Measurements from ENCODE around the gene MAPK8IP1. TPM values are rescaled to one million over a fixed set of nuclear protein-coding genes. Genes with fewer than 3 reads are reported as not detected.

MAPK8IP1 gene
- total and polyA plus RNA-seq, 12 donors, result 2.6 to 8.0 (median 6.5) TPM

- H3K9me3 ChIP-seq, result no peaks in the 10 kb centered on the region
- no peak overlapping the region for H3K27ac ChIP-seq
- no peak for TF ChIP-seq CTCF (IDR thresholded peaks at IDR 0.05)
- intact Hi-C loops (cut with DNase I), result no loop called here
- no peak overlapping the region for H3K4me3 ChIP-seq
- DNase-seq (no peak), ATAC-seq (no peak)
- WGBS, 2 donors, result 89 to 90% methylated on average over 12 of the region's 12 CpGs
- peaks cover 2 to 38% (median 24%) of the 10 kb centered on the region in 9 donors for H3K4me1 ChIP-seq
- peaks cover 0 to 33% (median 26%) of the 10 kb centered on the region in 7 donors for H3K27me3 ChIP-seq
- peaks cover 0 to 9% (median 0%) of the 10 kb centered on the region in 9 donors for H3K36me3 ChIP-seq
Observed at GRCh38 chr11:45926536-45927331, 41.3 kb downstream of the MAPK8IP1 start.

GRCh38 chr11:45927332-45927683 is 41.9 kb downstream of the MAPK8IP1 start:
- no peak for ATAC-seq
- Histone ChIP-seq H3K4me3 (no peak overlapping the region), H3K36me3 (peaks cover 0 to 15% (median 0%) of the 10 kb centered on the region in 9 donors), H3K4me1 (peaks cover under 1 to 33% (median 19%) of the 10 kb centered on the region in 9 donors), H3K9me3 (no peaks in the 10 kb centered on the region), H3K27ac (no peak overlapping the region), H3K27me3 (peaks cover 0 to 27% (median 21%) of the 10 kb centered on the region in 7 donors)
- 70 to 73% methylated on average over 15 of the region's 15 CpGs for WGBS, 2 donors
- DNase-seq, result no peak
- no peak for TF ChIP-seq CTCF (IDR thresholded peaks at IDR 0.05)
- intact Hi-C loops (cut with DNase I), result no loop called here

GRCh38 chr11:45927684-45928413 is 42.4 kb downstream of the MAPK8IP1 start:
- TF ChIP-seq CTCF (IDR thresholded peaks at IDR 0.05), result no peak
- Histone ChIP-seq H3K4me1 (peaks cover 0 to 28% (median 17%) of the 10 kb centered on the region in 9 donors), H3K4me3 (no peak overlapping the region), H3K36me3 (peaks cover 0 to 21% (median 0%) of the 10 kb centered on the region in 9 donors), H3K9me3 (no peaks in the 10 kb centered on the region), H3K27me3 (peaks cover 0 to 22% (median 15%) of the 10 kb centered on the region in 7 donors), H3K27ac (no peak overlapping the region)
- ATAC-seq (no peak), DNase-seq (no peak)
- intact Hi-C loops (cut with DNase I), result no loop called here
- WGBS, 2 donors, result 95 to 97% methylated on average over 27 of the region's 27 CpGs

- no peak overlapping the region for H3K4me3 ChIP-seq
- intact Hi-C loops (cut with DNase I), result no loop called here
- no peak for DNase-seq
- H3K9me3 ChIP-seq, result no peaks in the 10 kb centered on the region
- no peak for ATAC-seq
- WGBS, 2 donors, result 77 to 79% methylated on average over 13 of the region's 13 CpGs
- H3K27ac ChIP-seq, result no peak overlapping the region
- TF ChIP-seq CTCF (IDR thresholded peaks at IDR 0.05), result no peak
- H3K27me3 ChIP-seq, result peaks cover 0 to 15% (median 8%) of the 10 kb centered on the region in 7 donors
- H3K4me1 ChIP-seq, result peaks cover 0 to 24% (median 13%) of the 10 kb centered on the region in 9 donors
- peaks cover 0 to 29% (median 2%) of the 10 kb centered on the region in 9 donors for H3K36me3 ChIP-seq
Observed at GRCh38 chr11:45928535-45929215, 43.2 kb downstream of the MAPK8IP1 start.

Measured in heart right ventricle (tissue), 16 donors.